Muscle layer of duodenum (tissue), 2 donors: ENCODE results near the gene NRXN3.

Source experiments
- H3K27ac ChIP-seq: one replicate; pipeline ENCODE4 v1.7.0; 2013; ENCODE audit warnings: mild to moderate bottlenecking, low read length
- H3K27me3 ChIP-seq: one replicate; pipeline ENCODE4 v1.7.0; 2013; ENCODE audit warnings: low read depth, mild to moderate bottlenecking, control low read depth, low read length
- H3K36me3 ChIP-seq, 2 donors: one replicate each; pipeline ENCODE4 v1.7.0; 2013; ENCODE audit warnings: low read length in 2 of 2, control low read depth in 1 of 2, mild to moderate bottlenecking in 1 of 2; ENCODE audit not compliant: insufficient read depth in 2 of 2, control insufficient read depth in 1 of 2
- H3K4me1 ChIP-seq, 2 donors: one replicate each; pipeline ENCODE4 v1.7.0; 2013; ENCODE audit warnings: low read length in 2 of 2, mild to moderate bottlenecking in 2 of 2, control low read depth in 1 of 2, moderate library complexity in 1 of 2; ENCODE audit not compliant: insufficient read depth in 2 of 2, control insufficient read depth in 1 of 2
- H3K4me3 ChIP-seq, 2 donors: one replicate each; pipeline ENCODE4 v1.7.0; 2013; ENCODE audit warnings: low read length in 2 of 2, low read depth in 1 of 2, mild to moderate bottlenecking in 1 of 2
- H3K9me3 ChIP-seq, 2 donors: one replicate each; pipeline ENCODE4 v1.7.0; 2013; ENCODE audit warnings: low read length in 2 of 2, control low read depth in 1 of 2, mild to moderate bottlenecking in 1 of 2; ENCODE audit not compliant: control insufficient read depth in 1 of 2
- donor health status: healthy.

The NRXN3 gene

GRCh38 chr14:79840831-79841230 is 1670.7 kb downstream of the NRXN3 start:
- H3K27me3 ChIP-seq, result no peaks in the 10 kb centered on the region
- no peak overlapping the region for H3K4me3 ChIP-seq
- no peaks in the 10 kb centered on the region for H3K36me3 ChIP-seq
- H3K9me3 ChIP-seq, result no peaks in the 10 kb centered on the region
- peaks cover 0 to 14% of the 10 kb centered on the region in 2 donors for H3K4me1 ChIP-seq
- H3K27ac ChIP-seq, result no peak overlapping the region

- H3K9me3 ChIP-seq, result no peaks in the 10 kb centered on the region
- H3K27ac ChIP-seq, result no peak overlapping the region
- H3K4me1 ChIP-seq, result peaks cover 0 to 14% of the 10 kb centered on the region in 2 donors
- H3K36me3 ChIP-seq, result no peaks in the 10 kb centered on the region
- H3K27me3 ChIP-seq, result no peaks in the 10 kb centered on the region
- no peak overlapping the region for H3K4me3 ChIP-seq
These were observed 1671.3 kb downstream of the NRXN3 start for GRCh38 chr14:79841433-79841832.

GRCh38 chr14:79842270-79842669 is 1672.1 kb downstream of the NRXN3 start:
- H3K9me3 ChIP-seq, result no peaks in the 10 kb centered on the region
- no peaks in the 10 kb centered on the region for H3K36me3 ChIP-seq
- H3K4me1 ChIP-seq, result peaks cover 0 to 14% of the 10 kb centered on the region in 2 donors
- H3K4me3 ChIP-seq, result no peak overlapping the region
- no peaks in the 10 kb centered on the region for H3K27me3 ChIP-seq
- no peak overlapping the region for H3K27ac ChIP-seq

- H3K36me3 ChIP-seq, result no peaks in the 10 kb centered on the region
These were observed 1683.0 kb downstream of the NRXN3 start for GRCh38 chr14:79852950-79853744.

GRCh38 chr14:79855789-79856188 is 1685.6 kb downstream of the NRXN3 start:
- Histone ChIP-seq H3K36me3 (no peaks in the 10 kb centered on the region), H3K27me3 (no peaks in the 10 kb centered on the region), H3K27ac (no peak overlapping the region), H3K4me3 (no peak overlapping the region), H3K4me1 (no peaks in the 10 kb centered on the region), H3K9me3 (no peaks in the 10 kb centered on the region)

More at GRCh38 chr14:79852950-79853744, 1683.0 kb downstream of the NRXN3 start:
- H3K27me3 ChIP-seq, result no peaks in the 10 kb centered on the region
- no peaks in the 10 kb centered on the region for H3K4me1 ChIP-seq
- no peak overlapping the region for H3K27ac ChIP-seq
- H3K9me3 ChIP-seq, result no peaks in the 10 kb centered on the region
- H3K4me3 ChIP-seq, result no peak overlapping the region

GRCh38 chr14:79856381-79856780 is 1686.2 kb downstream of the NRXN3 start:
- Histone ChIP-seq H3K27ac (no peak overlapping the region), H3K4me3 (no peak overlapping the region), H3K27me3 (no peaks in the 10 kb centered on the region), H3K36me3 (no peaks in the 10 kb centered on the region), H3K9me3 (no peaks in the 10 kb centered on the region), H3K4me1 (no peaks in the 10 kb centered on the region)

GRCh38 chr14:79861111-79861510 is 1690.9 kb downstream of the NRXN3 start:
- no peaks in the 10 kb centered on the region for H3K9me3 ChIP-seq
- peaks cover 0 to 4% of the 10 kb centered on the region in 2 donors for H3K36me3 ChIP-seq
- no peaks in the 10 kb centered on the region for H3K4me1 ChIP-seq
- H3K4me3 ChIP-seq, result no peak overlapping the region
- no peaks in the 10 kb centered on the region for H3K27me3 ChIP-seq
- H3K27ac ChIP-seq, result no peak overlapping the region

- H3K4me1 ChIP-seq, result no peaks in the 10 kb centered on the region
- H3K4me3 ChIP-seq, result no peak overlapping the region
- no peak overlapping the region for H3K27ac ChIP-seq
- no peaks in the 10 kb centered on the region for H3K9me3 ChIP-seq
- H3K27me3 ChIP-seq, result no peaks in the 10 kb centered on the region
- H3K36me3 ChIP-seq, result peaks cover 0 to 4% of the 10 kb centered on the region in 2 donors
These were observed 1691.9 kb downstream of the NRXN3 start for GRCh38 chr14:79862045-79862444.

GRCh38 chr14:79871136-79871535 is 1701.0 kb downstream of the NRXN3 start:
- Histone ChIP-seq H3K36me3 (no peaks in the 10 kb centered on the region), H3K4me3 (no peak overlapping the region), H3K27ac (no peak overlapping the region), H3K27me3 (no peaks in the 10 kb centered on the region), H3K9me3 (no peaks in the 10 kb centered on the region), H3K4me1 (no peaks in the 10 kb centered on the region)

- no peaks in the 10 kb centered on the region for H3K27me3 ChIP-seq
- H3K9me3 ChIP-seq, result no peaks in the 10 kb centered on the region
- no peak overlapping the region for H3K27ac ChIP-seq
- no peaks in the 10 kb centered on the region for H3K36me3 ChIP-seq
- H3K4me3 ChIP-seq, result no peak overlapping the region
- H3K4me1 ChIP-seq, result no peaks in the 10 kb centered on the region
These were observed 1708.1 kb downstream of the NRXN3 start for GRCh38 chr14:79878229-79878628.

- no peaks in the 10 kb centered on the region for H3K36me3 ChIP-seq
- H3K4me3 ChIP-seq, result no peak overlapping the region
- H3K9me3 ChIP-seq, result no peaks in the 10 kb centered on the region
- H3K27ac ChIP-seq, result no peak overlapping the region
- H3K4me1 ChIP-seq, result no peaks in the 10 kb centered on the region
- H3K27me3 ChIP-seq, result no peaks in the 10 kb centered on the region
These were observed 1708.6 kb downstream of the NRXN3 start for GRCh38 chr14:79878785-79879184.

- no peaks in the 10 kb centered on the region for H3K36me3 ChIP-seq
- no peak overlapping the region for H3K4me3 ChIP-seq
- H3K9me3 ChIP-seq, result no peaks in the 10 kb centered on the region
- no peaks in the 10 kb centered on the region for H3K4me1 ChIP-seq
- no peaks in the 10 kb centered on the region for H3K27me3 ChIP-seq
- H3K27ac ChIP-seq, result no peak overlapping the region
These were observed 1711.1 kb downstream of the NRXN3 start for GRCh38 chr14:79881299-79881698.
